Activated T-cell treated with anti-CD3 and anti-CD28 coated beads for 1 hour (primary cell): ENCODE measurements around the gene COL9A1.
"Not testable (repeated sequence)": the region's sequence is repeated elsewhere in the genome, so short reads cannot be mapped to it uniquely, and the experiment has no call there.

Experiments
- DNase-seq: peaks from one replicate; pipeline ENCODE4 v3.0.0-alpha.2; 2020; ENCODE audit warnings: low read depth

The COL9A1 gene

GRCh38 chr6:70303034-70303525, at the start of gene COL9A1:
TSS of gene COL9A1 (minus strand) at chr6:70303084. CDS start at chr6:70302924, 160 bp downstream.
- DNase-seq, result no peak

- no peak for DNase-seq
Observed at GRCh38 chr6:70351461-70351860, 48.6 kb upstream of the COL9A1 start.

GRCh38 chr6:70345619-70346018, 42.7 kb upstream of the COL9A1 start:
- no peak for DNase-seq

GRCh38 chr6:70343313-70343712, 40.4 kb upstream of the COL9A1 start:
- no peak for DNase-seq

GRCh38 chr6:70339810-70340209, 36.9 kb upstream of the COL9A1 start:
- not testable (repeated sequence) for DNase-seq

- DNase-seq, result no peak
Observed at GRCh38 chr6:70338775-70339174, 35.9 kb upstream of the COL9A1 start.

- DNase-seq, result no peak
Observed at GRCh38 chr6:70337743-70338105, 34.8 kb upstream of the COL9A1 start.

- DNase-seq, result no peak
Observed at GRCh38 chr6:70336996-70337742, 34.3 kb upstream of the COL9A1 start.

GRCh38 chr6:70327036-70327435, 24.2 kb upstream of the COL9A1 start:
- DNase-seq, result no peak

GRCh38 chr6:70325009-70325408, 22.1 kb upstream of the COL9A1 start:
- no peak for DNase-seq

GRCh38 chr6:70317799-70318198, 14.9 kb upstream of the COL9A1 start:
- not testable (repeated sequence) for DNase-seq

GRCh38 chr6:70315079-70315751, 12.3 kb upstream of the COL9A1 start:
- no peak for DNase-seq

GRCh38 chr6:70314296-70314695, 11.4 kb upstream of the COL9A1 start:
- DNase-seq, result no peak

GRCh38 chr6:70312165-70312745, 9.4 kb upstream of the COL9A1 start:
- DNase-seq, result no peak

GRCh38 chr6:70310063-70310694, 7.3 kb upstream of the COL9A1 start:
- DNase-seq, result no peak

GRCh38 chr6:70309243-70309642, 6.4 kb upstream of the COL9A1 start:
- no peak for DNase-seq

GRCh38 chr6:70308142-70308541, 5.3 kb upstream of the COL9A1 start:
- DNase-seq, result not testable (repeated sequence)

- no peak for DNase-seq
Observed at GRCh38 chr6:70307008-70307407, 4.1 kb upstream of the COL9A1 start.

GRCh38 chr6:70304616-70305015, 1.7 kb upstream of the COL9A1 start:
- no peak for DNase-seq

GRCh38 chr6:70299456-70299855, 3.4 kb downstream of the COL9A1 start:
- no peak for DNase-seq

GRCh38 chr6:70298068-70298467, 4.8 kb downstream of the COL9A1 start:
- DNase-seq, result no peak

GRCh38 chr6:70292193-70292592, 10.7 kb downstream of the COL9A1 start:
- no peak for DNase-seq

GRCh38 chr6:70289299-70289698, 13.6 kb downstream of the COL9A1 start:
- DNase-seq, result no peak
